ACHN (cell line): ENCODE results near the gene ADCY2.

ENCODE experiments used
- DNase-seq: peaks from one replicate; pipeline ENCODE4 v3.0.0-alpha.2; 2015
- in situ Hi-C: cut with HindIII; loops from 2 replicates; pipeline ENCODE4 v1.10.0; 2017; ENCODE audit warnings: low sequenced_read_pairs, low pct_ligation_motif_present, low pct_unique_long_range_greater_than_20kb

ADCY2 gene

DNA sequence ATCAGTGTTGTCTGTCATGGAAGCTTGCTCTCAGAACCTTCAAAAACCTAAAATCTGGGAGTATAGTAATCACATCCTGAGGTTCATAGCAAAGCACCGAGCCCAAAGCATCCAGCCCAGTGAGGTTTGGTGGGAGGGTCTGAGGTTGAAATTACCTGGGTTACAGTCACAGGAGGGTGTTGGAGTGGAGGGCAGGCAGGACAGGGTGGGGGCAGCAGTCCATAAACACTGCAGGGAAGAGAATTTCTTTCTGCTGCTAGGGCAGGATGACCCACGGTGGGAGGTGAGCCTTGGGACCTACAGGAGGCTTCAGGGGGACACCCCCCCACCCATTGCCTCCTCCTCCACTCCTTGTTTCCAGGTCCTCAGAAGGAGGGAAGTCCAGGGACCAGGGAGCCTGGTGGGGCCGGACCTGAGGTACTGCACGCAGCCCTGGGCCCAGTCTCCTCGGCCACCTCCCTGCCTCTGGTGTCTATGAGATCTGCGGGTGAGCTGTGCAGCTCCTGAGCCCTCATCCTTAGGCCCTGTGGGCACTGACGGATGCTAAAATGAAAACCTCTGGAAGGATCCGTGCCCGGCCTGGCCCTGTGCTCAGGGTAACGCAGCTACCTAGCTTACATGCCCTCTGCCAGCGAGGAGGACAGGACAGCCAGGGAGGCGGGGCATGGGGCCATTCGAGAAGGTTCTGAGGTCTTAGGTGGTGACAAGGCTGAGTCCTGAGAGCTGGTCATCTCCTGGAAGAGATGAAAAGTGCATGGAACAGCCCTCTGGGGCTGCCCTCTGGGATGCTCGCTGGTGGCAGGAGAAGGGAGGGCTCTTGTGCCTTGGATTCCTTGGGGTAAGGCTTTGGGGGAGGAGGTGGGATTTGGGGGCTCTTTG, 1.8 kb upstream of the ADCY2 start:
- in situ Hi-C loops: no loop called here
- no peak for DNase-seq

DNA sequence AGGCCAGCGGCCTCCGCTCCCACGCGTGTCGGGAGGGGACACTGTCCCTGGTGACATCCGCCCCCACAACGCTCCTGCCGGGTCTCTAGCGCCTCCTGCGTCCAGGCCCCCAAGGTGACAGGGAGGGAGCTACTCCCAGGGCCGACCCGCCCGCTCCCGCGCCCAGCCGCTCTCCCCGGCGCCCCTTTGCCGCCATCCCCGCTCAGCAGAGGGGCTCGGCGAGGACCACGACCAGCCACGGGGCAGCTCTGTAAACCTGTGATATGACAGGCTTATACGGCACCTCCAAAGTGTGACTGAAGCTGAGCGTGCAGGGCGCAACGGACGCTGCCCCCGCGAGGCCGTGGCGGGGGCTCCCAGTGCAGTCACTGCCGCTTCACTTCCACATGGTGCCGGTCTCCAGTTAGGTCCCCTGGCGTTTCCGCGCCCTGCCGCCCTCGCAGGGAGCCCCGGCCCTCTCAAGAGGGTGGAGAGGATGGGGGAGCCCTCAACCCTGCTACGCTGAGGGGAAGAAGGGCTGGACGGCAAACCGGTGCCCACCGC, 978 bp upstream of the ADCY2 start:
- DNase-seq: no peak
- in situ Hi-C loops: no loop called here

DNA sequence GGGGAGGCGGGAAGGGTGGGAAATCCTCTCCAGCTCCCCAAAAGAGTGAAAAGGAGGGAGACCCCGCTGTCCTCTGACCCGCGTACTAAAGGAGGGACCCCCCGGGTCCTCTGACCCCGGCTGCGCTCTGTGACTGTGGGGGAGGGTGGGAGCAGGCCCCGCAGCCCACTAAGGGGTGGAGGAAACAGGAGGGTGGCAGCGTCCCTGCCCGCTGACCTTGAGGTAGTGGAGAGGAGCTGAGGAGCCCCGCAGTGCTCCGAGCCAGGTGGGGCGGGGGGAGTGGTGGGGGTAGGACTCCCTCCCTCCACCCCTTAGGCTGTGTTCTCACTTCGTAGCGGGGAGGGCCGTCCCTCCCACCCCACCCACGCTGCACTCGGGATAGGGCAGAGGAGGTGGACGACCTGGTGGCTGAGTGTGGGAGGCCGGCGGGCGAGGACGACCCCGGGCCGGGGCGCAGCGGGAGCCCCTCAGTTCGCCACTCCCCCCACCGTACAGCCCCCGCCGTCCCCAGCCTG, 449 bp upstream of the ADCY2 start:
- in situ Hi-C loops: no loop called here
- DNase-seq: no peak

DNA sequence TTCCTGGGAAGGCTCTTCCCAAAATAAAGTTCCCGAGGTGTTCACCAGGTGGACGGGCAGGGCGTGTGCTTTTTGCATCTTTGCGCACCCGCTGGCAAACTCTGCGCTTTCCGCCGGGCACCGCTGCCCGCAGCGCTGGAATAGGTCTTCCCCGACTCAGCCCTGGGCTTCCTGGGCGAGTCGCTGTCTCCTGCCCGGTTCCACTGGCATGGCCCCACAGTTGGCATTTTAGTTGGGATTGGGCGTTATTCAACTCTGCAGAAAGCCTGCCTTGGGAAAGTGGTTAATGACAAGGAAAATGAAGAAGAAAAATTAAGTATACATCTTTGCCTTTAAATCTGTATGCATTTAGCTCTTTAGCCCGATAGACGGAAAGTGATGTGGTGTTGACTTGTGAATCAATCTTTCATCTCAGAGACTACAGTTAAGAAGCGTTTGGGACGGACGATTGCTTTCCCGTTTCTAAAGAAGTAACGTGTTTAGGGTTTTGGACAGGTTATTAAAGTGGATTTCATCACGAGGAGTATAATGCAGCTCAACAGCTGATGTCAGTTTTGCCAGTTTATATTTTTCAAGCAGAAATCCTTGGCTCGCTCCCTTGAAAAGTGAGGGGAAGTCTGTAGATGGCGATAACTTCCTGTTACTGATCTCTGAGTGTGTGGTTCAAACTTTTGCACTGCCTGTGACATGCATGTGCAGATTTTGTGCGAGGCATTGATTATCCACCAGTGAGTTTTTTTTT, 946 bp downstream of the ADCY2 start:
- DNase-seq: no peak
- in situ Hi-C loops: no loop called here

DNA sequence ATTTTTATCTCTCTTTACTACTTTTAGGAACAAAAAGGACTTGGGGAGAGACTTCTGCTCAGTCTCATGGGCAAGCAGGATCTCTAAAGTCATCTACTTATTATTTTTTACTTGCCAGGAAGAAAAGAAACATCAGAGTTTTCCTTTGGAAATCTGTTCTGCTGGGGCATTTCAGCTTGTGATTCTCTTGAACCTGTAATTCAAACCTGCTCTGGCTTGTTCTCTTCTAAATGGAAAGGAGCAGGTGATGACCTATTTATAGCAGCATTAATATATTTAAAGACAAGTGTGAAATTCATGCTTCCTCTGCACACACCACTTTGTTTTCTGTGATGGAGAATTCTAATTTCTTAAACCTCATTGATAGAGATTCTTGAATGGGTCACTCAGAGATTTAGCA, 2.0 kb downstream of the ADCY2 start:
- in situ Hi-C loops: no loop called here
- no peak for DNase-seq

DNA sequence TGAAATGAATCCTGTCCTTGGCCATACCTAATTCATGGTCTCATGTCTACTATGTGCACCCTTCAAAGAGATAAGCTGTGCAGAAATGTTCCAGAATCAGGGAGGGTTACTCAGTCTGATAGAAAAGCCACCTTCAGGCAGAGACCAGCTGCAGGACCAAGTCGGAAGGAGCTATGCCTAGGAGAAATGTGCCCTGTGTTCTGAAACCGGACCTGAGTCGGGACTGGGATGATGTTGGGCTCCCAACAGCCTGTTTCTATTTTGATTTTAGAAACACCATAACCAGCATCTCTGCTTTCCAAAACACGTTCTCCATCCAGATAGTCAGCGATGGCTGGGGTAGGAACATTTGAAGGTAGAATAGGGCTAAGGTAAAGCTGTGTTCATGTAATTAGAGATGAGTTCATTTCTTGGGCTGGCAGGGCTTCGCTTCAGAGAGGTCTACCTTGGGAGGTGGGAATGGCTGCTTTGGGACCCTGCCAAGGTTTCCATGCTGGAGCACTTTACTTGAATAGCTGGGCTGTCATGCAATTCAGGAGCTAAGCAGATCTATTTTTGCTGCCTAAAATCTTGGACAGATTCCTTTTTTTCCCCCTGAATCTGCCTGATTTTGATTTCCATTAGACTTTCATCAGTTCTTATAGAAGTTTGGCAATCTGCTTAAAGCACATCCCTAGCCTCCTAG, 2.8 kb downstream of the ADCY2 start:
- DNase-seq: no peak
- in situ Hi-C loops: no loop called here

DNA sequence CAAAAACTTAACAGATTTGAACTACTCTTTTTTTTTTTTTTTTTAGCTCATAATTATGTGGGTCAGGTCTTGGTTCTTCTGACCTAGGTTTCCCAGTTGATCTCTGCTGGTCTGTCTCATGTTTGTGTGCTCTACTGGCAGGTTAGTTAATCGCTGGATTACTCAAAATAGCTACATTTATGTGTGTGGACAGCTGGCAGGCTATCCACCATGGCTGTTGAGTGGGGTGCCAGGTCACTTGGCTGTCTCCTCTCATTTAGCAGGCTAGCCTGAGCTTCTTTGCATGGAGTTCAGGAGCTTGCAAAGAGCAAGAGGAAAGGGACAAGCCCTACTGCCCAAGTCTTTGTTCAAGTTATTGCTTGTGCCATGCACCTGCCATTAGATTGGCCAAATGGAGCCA, 9.3 kb downstream of the ADCY2 start:
- in situ Hi-C loops: no loop called here
- no peak for DNase-seq

DNA sequence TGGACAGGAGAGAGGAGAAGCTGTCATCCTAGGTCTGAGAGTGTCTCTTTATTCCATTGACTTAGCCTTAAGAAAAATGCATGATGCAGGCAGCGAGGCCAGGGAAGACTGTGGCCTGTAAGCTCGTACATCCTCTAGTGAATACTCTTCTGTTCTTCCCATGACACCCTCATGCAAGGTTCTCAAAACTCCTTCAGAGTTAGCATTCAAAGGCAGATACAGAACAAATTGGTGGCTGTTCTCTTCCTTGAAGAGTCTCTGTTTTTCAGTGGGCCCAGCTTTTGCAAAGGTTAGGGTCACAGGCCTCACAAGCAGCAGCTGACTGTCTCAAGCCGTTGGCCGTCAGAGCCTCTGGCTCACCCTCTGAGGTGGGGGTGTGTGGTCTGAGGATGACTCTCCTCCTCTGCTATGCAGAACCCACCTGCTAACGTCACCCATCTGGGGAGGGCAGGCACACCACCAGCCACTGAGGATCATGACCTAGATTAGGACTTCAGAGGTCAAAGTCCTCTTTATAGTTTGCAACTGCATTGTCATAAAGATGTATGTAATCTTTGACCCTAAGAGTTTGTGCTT, 15.1 kb downstream of the ADCY2 start:
- no peak for DNase-seq
- in situ Hi-C loops: no loop called here

DNA sequence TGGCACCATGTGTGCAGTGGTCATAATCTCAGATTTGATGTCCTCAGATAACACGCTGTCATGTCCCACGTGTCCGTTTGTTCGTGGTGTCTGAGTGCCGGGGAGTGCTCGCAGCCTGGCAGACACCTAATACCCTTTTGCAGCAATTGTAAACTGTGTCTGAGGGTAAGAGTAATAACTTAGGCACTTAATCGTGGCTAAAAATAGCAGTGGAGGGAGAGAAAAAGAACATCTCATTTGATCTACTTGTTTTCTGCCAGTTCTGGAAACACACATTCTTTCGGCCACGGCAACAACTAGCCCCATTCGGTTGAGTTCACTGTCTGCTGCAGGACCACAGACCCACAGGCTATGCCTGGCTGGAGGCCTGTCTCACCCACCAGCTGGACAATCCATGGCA, 16.5 kb downstream of the ADCY2 start:
- in situ Hi-C loops: no loop called here
- no peak for DNase-seq

DNA sequence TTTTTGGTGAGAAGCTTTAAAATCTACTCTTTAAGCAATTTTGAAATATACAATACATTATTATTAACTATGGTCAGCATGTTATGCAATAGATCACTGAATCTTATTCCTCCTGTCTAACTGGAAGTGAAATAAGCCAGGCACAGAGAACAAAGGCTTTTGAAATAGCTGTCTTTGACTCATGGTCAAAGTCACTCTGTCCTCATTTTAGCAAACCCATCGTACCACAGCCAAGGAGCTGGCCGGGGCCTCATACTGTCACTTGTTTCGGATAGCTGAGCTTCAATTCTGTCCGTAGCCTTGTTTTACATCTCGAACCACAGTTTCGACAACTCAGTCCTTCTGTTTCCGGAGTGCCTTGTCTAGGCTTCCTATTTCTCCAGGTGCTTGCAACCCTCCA, 19.2 kb downstream of the ADCY2 start:
- no peak for DNase-seq
- in situ Hi-C loops: no loop called here

DNA sequence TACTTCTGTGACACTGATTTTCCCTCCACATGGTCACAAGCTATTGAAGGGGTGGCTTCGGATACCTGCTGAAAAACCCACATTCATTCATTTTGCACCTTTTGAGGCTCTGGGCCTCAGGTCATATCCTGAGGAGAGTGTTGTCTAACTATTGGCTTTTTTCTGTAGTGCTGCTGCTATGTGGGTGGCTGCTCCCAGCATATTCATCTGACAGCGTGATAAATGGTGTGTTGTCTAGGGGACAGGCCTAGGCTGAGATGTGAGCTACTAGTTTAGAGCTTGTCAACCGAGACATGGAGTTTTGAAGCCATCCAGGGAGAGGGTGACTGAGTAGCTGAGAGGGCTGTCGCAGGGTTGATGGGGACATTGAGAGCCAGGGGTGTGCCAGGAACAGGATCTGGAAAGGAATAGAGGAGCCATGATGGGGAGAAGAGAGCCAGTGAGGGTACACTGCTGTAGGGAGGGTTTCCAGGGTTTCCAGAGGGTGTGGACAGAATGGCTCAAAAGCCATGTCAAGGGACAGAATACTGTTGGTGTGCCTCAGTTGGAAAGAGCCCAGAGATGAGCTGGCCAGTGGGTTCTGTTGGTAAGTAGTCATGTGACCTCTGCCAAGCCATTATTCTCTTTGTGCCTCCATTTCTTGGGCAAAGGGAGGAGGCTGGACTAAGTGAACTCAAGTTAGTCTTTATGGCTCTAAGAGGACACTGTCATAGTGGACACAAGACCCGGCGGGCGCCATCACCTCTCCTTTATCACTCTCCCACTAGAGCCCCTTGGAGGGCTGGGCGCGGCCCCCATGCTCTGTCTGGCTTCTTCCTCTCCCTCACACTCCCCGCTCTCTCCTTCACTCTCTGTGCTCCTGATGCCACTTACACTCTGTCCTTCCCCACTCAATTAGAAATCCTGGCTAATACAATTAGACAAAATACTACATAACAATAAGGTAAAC, 19.9 kb downstream of the ADCY2 start:
- no peak for DNase-seq
- in situ Hi-C loops: no loop called here

DNA sequence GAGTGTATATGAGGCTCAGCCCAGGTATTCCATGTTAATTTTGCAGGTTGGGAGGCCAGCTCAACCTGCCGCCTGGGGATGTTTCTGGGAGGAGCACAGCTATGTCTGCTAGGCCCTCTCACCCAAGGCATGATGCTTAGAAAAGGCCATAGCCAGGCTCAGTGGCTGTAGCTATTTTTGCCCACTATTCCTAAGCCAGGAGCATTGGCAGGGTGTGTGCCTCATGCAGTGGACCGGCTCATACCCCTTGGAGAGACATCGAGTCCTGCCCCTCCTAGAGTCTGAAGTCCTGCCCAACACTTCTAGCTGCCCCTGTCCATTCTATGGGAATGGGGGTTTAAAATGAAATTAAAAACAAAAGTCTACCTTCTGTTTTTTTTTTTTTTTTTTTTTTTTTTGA, 22.3 kb downstream of the ADCY2 start:
- in situ Hi-C loops: no loop called here
- DNase-seq: no peak

DNA sequence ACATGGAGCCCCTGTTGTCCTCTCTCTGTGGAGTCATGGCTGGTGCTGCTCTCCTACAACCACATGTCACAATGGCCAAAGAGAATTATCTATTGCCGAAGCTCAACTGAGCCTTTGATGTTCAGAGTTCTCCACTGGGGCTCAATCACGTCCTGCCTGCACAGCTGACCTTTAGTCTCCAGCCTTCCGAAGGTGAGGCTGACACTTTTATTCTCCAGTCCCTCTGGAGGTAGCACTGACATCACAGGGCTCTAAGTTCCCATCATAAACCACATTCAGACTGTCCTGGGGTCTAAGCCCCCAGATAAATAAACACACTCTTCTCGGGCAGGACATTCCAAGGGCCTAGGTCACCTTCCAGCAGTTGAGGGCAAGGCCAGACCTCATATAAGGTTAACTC, 23.4 kb downstream of the ADCY2 start:
- in situ Hi-C loops: no loop called here
- no peak for DNase-seq

DNA sequence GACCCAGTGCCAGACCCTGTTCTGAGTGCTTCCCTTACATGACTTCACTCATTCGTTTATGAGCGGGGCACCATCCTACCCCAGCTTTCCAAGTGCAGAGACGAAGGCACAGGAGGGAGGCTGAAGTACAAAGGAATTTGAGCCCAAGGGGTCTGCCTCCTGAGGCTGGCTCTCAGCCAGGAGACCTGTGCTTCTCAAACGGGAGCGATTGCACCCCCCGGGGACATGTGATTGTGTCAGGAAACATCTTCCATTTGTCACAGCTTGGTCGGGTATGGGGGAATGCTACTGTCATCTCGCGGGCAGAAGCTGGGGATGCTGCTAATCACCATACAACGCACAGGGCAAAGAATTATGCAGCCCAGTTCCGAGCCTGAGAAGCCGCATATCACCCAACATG, 23.9 kb downstream of the ADCY2 start:
- in situ Hi-C loops: no loop called here
- DNase-seq: no peak

DNA sequence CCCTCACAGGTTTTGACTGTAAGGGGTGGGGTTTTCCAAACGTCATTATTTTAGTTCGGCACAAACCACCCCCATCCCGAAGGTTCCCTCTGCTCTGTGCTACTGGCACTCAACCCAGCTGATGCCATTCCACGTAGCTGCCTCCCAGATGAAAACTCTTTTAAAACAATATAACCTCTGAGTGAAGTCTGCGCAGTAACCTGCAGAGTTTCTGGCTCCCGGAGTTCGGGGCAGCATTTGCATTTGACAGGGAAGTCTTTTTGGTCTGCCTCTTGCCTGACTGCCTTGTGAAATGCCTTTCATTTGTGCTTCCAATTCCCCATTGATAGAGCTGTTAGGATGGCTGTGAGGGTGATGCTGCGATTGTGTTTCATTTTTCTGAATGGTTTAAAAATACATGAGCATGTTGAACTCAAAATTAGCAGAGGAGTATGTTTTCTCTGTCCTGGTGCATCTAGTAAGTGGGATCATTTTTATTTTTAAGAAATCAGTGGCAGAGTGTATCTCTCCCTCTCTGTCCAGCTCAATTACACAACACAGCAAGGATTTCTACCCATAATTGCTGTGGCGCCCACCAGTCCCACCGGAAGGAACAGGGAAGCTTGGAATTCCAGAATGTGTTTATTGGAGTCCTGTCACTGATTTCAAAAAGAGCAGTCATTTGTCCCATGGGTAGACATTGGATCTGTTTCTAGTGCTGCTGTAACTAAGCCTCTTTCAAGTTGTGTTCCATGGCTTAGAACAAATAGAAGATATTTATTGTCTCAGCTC, 24.8 kb downstream of the ADCY2 start:
- no peak for DNase-seq
- in situ Hi-C loops: no loop called here

DNA sequence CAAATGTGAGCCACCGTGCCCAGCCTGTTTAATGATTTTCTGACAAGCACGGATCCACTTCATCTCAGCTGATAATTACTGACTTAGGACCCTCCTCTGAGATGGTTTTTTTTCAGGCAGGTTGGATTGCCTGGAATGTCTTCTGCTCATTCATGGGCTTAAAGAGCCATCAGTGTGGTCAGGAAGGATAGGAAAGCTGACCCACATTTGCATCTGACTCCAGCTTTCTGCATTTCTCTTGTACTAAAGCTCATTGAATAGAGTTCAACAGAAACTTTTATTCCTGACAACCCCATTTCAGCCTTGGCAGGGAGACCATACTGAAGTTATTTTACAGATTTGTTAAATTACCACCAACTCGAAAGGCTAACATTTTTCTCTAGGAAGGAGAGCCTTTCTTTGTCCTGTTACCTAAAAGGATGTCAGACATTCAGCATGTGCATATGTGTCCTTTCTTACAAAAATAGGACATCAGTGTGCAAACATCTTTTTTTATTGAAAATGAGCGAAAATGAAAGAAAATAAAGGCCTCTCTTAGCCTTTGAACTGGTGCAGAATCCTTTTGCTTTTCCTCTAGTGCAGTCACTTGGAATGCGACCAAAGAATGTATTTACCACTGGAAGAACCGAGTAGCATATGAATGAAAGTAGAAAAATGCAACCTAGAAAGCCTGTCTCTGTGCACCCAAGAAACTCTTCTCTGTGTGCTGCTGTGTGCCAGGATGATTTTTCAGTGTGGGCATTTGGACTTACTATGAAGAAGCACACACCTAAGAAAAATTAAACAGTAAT, 26.6 kb downstream of the ADCY2 start:
- in situ Hi-C loops: no loop called here
- no peak for DNase-seq
